ENCODE results near the gene RNF215.

- TF ChIP-seq POLR2A (IDR thresholded peaks at IDR 0.05) (no peak), POLR2AphosphoS5 (IDR thresholded peaks at IDR 0.05) (no peak)
- TF ChIP-seq, protein P1, sequence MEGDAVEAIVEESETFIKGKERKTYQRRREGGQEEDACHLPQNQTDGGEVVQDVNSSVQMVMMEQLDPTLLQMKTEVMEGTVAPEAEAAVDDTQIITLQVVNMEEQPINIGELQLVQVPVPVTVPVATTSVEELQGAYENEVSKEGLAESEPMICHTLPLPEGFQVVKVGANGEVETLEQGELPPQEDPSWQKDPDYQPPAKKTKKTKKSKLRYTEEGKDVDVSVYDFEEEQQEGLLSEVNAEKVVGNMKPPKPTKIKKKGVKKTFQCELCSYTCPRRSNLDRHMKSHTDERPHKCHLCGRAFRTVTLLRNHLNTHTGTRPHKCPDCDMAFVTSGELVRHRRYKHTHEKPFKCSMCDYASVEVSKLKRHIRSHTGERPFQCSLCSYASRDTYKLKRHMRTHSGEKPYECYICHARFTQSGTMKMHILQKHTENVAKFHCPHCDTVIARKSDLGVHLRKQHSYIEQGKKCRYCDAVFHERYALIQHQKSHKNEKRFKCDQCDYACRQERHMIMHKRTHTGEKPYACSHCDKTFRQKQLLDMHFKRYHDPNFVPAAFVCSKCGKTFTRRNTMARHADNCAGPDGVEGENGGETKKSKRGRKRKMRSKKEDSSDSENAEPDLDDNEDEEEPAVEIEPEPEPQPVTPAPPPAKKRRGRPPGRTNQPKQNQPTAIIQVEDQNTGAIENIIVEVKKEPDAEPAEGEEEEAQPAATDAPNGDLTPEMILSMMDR (IDR thresholded peaks at IDR 0.05): no peak
These were observed 29.2 kb upstream of the RNF215 start for GRCh38 chr22:30416403-30416802.

Data from breast epithelium (tissue), 3 donors.